ENCODE results near the gene WWC2. TPM values are rescaled to one million over a fixed set of nuclear protein-coding genes. Genes with fewer than 3 reads are reported as not detected.

WWC2 gene
- total RNA-seq, 6 donors from 2014 or later, result 87.0 to 179 (median 121) TPM

- ATAC-seq (ENCODE audit: low FRiP score in 2 of 2), result no peak
- Histone ChIP-seq H3K36me3 (no peaks in the 10 kb centered on the region), H3K9me3 (no peaks in the 10 kb centered on the region), H3K27ac (no peak overlapping the region), H3K4me3 (no peak overlapping the region), H3K4me1 (peaks cover 0 to 10% (median 9%) of the 10 kb centered on the region in 4 donors), H3K27me3 (peaks cover 0 to 10% (median 0%) of the 10 kb centered on the region in 4 donors)
- TF ChIP-seq EP300 (IDR thresholded peaks at IDR 0.05) (no peak), POLR2AphosphoS5 (IDR thresholded peaks at IDR 0.05) (no peak), CTCF (IDR thresholded peaks at IDR 0.05) (no peak), POLR2A (IDR thresholded peaks at IDR 0.05) (no peak)
- DNase-seq, result no peak
- 70 to 84% methylated on average over 1 of the region's 1 CpG for WGBS, 2 donors
Observed at GRCh38 chr4:183095199-183095512, 3.9 kb upstream of the WWC2 start.

- ATAC-seq (ENCODE audit: low FRiP score in 2 of 2), result no peak
- peaks cover 0 to 10% (median 0%) of the 10 kb centered on the region in 4 donors for H3K27me3 ChIP-seq
- H3K4me3 ChIP-seq, result no peak overlapping the region
Observed at GRCh38 chr4:183096276-183096965, 2.6 kb upstream of the WWC2 start.

DNA sequence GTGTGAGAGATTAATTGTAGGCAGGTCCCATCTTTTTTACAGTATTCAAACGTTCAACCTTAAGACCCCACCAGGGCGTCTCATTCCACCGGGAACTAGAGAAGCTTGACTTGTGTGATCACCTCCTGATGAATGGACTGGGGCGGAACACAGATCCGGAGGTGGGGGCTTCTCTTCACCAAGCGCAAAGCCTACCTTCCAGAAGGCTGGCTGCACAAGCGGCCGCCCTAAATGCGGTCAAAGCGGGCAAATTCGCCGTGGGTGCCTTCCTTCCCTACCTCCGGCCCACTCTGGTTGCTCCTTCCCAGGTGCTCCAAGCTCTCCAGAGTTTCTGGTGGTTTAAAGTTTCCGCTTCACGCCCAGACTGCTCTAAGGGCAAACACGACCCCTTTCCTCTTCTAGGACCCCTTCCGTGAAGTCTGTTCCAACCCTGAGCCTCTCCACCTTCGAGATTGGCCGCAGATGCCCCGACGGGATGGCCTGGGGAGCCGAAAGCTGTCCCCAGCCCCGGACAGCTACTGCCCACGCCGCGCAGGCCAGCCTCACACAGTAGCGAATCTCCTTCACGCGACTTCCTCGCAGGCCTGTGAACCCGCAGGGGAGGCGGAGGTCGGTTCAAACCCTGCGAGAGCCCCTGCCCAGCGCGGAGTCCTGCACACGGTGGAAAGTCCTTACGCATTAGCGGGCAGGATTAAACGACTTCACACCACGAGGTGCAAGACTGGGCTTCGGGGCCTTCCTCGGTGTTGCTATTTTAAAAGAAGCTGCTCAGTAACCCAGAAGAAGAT, 1.6 kb upstream of the WWC2 start:
- H3K4me1 ChIP-seq, result peaks cover 6 to 20% (median 19%) of the 10 kb centered on the region in 4 donors
- peak; percentile 0 to 20 for ATAC-seq (ENCODE audit: low FRiP score in 2 of 2)

More at GRCh38 chr4:183096276-183096965, 2.6 kb upstream of the WWC2 start:
- TF ChIP-seq POLR2AphosphoS5 (IDR thresholded peaks at IDR 0.05) (no peak), POLR2A (IDR thresholded peaks at IDR 0.05) (no peak), CTCF (IDR thresholded peaks at IDR 0.05) (no peak), EP300 (IDR thresholded peaks at IDR 0.05) (no peak)
- Histone ChIP-seq H3K36me3 (no peaks in the 10 kb centered on the region), H3K9me3 (no peaks in the 10 kb centered on the region), H3K4me1 (peaks cover 6 to 16% (median 14%) of the 10 kb centered on the region in 4 donors), H3K27ac (no peak overlapping the region)
- no peak for DNase-seq
- 89% methylated on average over 15 of the region's 15 CpGs for WGBS, 2 donors

DNA sequence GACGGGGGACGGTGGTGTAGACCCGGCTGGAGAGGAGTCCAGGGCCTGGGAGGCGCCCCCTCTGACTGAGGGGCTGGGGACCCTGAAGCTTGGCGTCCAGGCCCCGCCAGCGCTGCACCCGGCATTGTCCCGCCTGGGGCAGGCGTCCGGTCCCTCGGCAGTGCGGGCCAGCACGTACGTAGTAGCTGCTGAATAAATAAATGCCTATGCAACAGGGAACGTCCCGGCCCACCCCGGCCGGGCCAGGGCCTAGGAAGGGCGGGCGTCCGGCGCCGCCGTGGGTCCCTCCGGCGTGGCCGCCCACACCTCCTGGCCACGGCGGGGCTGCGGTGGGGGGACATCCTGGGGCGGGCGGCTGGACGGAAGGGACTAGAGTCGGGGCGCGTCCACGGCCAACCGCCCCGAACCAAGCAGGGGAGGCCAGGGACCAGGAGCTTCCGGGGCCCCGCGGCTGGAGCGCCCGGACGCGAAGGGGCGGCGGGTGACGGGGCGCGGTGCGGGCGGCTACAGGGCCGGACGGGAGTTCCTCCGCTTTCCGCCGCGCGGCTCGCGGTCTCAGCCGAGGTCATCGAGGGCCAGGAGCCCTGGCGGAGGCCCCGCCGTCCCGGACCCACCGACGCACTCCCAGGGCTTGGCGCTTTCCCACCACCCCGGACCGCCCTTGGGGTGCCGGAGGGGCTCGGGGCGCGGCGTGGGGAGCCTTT, 886 bp upstream of the WWC2 start:
- Histone ChIP-seq H3K27me3 (peaks cover 0 to 10% (median 0%) of the 10 kb centered on the region in 4 donors), H3K4me3 (peak overlapping the region; percentile 62 to 90 (median 74)), H3K36me3 (no peaks in the 10 kb centered on the region), H3K4me1 (peaks cover 6 to 24% (median 21%) of the 10 kb centered on the region in 4 donors), H3K9me3 (no peaks in the 10 kb centered on the region), H3K27ac (peak overlapping the region; percentile 95 to 99 (median 98))
- TF ChIP-seq CTCF (IDR thresholded peaks at IDR 0.05) (peak in 2 of 6 experiments; percentile 21 to 34), POLR2AphosphoS5 (IDR thresholded peaks at IDR 0.05) (no peak), EP300 (IDR thresholded peaks at IDR 0.05) (no peak), POLR2A (IDR thresholded peaks at IDR 0.05) (peak in 1 of 4 donors; percentile 34)
- 0 to 2% methylated on average over 2 to 70 of the region's 79 CpGs for WGBS, 2 donors
- ATAC-seq (ENCODE audit: low FRiP score in 2 of 2), result peak; percentile 73 to 84
- DNase-seq, result peak; percentile 54 to 95

More for the DNA sequence above, 1.6 kb upstream of the WWC2 start:
- H3K36me3 ChIP-seq, result no peaks in the 10 kb centered on the region
- TF ChIP-seq EP300 (IDR thresholded peaks at IDR 0.05) (no peak), CTCF (IDR thresholded peaks at IDR 0.05) (no peak), POLR2AphosphoS5 (IDR thresholded peaks at IDR 0.05) (no peak), POLR2A (IDR thresholded peaks at IDR 0.05) (no peak)
- no peaks in the 10 kb centered on the region for H3K9me3 ChIP-seq
- WGBS, 2 donors, result 51 to 60% methylated on average over 33 to 43 of the region's 43 CpGs
- DNase-seq, result peak in 1 of 2 donors; percentile 84
- peak overlapping the region; percentile 62 to 90 (median 74) for H3K4me3 ChIP-seq
- H3K27ac ChIP-seq, result peak overlapping the region; percentile 95 to 99 (median 98)
- peaks cover 0 to 10% (median 0%) of the 10 kb centered on the region in 4 donors for H3K27me3 ChIP-seq
